Superior temporal gyrus (tissue), 1 donor: Measurements from ENCODE around the gene CPEB3.
"Not testable (repeated sequence)": the region's sequence is repeated elsewhere in the genome, so short reads cannot be mapped to it uniquely, and the experiment has no call there.

Source experiments
- DNase-seq: peaks from one replicate; pipeline ENCODE4 v3.0.0-alpha.2; 2016; ENCODE audit errors: extremely low spot score

The CPEB3 gene

GRCh38 chr10:92038949-92039348 is 251.9 kb downstream of the CPEB3 start:
- no peak for DNase-seq

DNA sequence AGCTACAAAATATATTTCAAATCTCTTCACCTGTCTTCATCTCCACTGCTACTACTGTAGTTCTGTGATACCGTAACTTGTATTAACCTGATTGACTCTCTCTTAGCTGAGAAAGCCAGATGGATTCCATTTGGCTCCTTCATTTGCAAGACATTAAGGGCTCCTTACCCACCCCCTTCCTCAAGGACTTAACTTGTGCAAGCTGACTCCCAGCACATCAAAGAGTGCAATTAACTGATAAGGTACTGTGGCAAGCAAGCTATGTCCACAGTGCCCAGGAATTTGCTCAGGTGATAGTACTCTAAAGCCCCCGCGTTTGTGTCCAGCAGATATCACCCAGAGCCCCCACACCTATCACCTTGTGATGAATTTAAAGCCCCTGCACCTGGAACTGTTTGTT is 257.8 kb downstream of the CPEB3 start:
- not testable (repeated sequence) for DNase-seq

- DNase-seq: no peak
These were observed 259.3 kb downstream of the CPEB3 start for GRCh38 chr10:92031580-92031979.

- DNase-seq: no peak
These were observed 263.7 kb downstream of the CPEB3 start for GRCh38 chr10:92027141-92027540.

DNA sequence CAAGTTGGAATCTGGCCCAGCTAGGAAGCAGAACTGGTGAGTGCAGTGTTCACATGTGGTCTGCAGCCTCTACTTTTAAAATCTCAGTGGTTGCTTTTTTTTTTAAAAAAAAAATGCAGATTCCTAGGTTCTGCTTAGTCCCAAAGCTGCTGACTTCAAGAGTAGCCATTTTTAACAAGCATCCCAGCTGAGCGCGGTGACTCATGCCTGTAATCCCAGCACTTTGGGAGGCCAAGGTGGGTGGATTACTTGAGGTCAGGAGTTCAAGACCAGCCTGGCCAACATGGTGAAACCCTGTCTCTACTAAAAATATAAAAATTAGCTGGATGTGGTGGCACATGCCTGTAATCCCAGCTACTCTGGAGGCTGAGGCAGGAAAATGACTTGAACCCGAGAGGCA is 265.5 kb downstream of the CPEB3 start:
- DNase-seq: not testable (repeated sequence)

- DNase-seq: no peak
These were observed 266.2 kb downstream of the CPEB3 start for GRCh38 chr10:92024700-92025099.

- no peak for DNase-seq
These were observed 276.3 kb downstream of the CPEB3 start for GRCh38 chr10:92014620-92015019.

GRCh38 chr10:92011560-92012214 is 279.2 kb downstream of the CPEB3 start:
- no peak for DNase-seq

GRCh38 chr10:92010047-92010735 is 280.7 kb downstream of the CPEB3 start:
- DNase-seq: no peak

DNA sequence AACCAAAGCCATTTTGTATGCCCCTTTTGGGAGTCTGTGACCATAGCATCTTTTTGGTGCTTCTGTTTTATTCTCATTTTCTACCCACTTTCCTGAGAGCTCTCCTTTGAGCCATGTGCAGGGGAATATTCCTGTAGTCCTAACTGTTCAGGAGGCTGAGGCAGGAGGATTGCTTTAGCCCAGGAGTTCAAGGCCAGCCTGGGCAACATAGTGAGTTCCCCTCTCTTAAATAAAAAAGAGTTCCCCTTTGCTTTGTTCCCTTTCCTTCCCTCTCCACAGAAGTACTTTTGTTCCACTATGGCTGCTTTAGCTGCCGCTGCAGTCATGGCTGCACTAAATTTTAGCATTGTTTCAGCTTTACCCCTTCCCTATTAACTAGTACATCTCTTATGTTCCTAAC is 281.4 kb downstream of the CPEB3 start:
- DNase-seq: no peak

DNA sequence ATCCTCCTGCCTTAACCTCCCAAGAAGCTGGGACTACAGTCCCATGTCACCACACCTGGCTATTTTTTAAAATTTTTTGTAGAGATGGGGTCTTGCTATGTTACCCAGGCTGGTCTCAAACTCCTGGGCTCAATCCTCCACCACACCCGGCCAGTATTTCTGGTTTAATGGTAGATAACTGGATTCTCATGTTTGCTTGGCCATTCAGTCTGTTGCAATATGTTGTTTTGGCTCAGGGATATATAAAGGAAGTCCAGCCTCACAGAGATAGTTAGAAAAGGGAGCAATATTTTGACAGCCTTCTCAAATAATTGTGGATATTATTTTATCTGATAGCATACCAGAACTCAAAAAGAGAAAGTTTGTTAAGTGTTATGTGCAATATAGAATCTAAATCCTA is 284.9 kb downstream of the CPEB3 start:
- DNase-seq: no peak

DNA sequence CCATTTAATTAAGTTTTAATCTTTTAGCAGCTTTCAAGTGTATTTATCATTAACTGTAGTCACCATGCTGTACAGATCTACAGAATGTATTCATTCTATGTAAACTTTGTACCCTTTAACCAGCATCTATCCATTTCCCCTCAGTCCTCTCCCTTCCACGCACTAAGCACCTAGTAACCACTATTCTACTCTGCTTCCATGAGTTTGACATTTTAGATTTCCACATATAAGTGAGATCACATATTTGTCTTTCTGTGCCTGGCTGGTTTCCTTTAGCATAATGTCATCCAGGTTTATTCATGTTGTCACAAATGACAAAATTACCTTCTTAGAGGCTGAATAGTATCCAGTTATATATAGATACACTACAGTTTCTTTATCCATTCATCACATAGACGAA is 287.6 kb downstream of the CPEB3 start:
- DNase-seq: no peak

DNA sequence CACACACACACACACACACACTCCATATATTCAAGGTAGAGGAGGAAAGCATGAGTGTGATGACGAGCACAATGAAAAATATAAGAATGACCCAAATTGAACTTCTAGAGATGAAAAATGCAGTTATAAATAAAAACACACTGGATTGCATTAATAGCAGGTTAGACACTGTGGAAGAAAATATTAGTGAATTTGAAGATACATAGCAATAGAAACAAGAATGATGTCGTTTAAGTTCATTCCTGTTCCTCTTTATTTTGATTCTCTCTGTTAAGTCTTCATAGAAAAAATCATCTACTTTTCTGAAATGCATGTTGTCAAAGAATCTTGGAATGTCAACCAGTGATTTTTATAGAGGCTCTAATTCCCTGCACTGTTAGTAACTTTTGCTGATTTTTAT is 288.9 kb downstream of the CPEB3 start:
- DNase-seq: no peak

GRCh38 chr10:92001581-92001980 is 289.3 kb downstream of the CPEB3 start:
- no peak for DNase-seq
